BLaER1 (cell line): ENCODE data around the gene CHCHD5.

Source experiments
- H3K27ac ChIP-seq: shearing (Covaris generic); formaldehyde crosslinking; 2 replicates; pipeline ENCODE4 v1.8.1; 2022
- H3K27me3 ChIP-seq: shearing (Covaris generic); formaldehyde crosslinking; 2 replicates; pipeline ENCODE4 v1.8.1; 2022
- H3K36me3 ChIP-seq: shearing (Covaris generic); formaldehyde crosslinking; 2 replicates; pipeline ENCODE4 v1.8.1; 2022
- H3K4me1 ChIP-seq: shearing (Covaris generic); formaldehyde crosslinking; 2 replicates; pipeline ENCODE4 v1.8.1; 2022
- H3K4me2 ChIP-seq: shearing (Covaris generic); formaldehyde crosslinking; 2 replicates; pipeline ENCODE4 v1.8.1; 2022
- H3K4me3 ChIP-seq: shearing (Covaris generic); formaldehyde crosslinking; 2 replicates; pipeline ENCODE4 v1.8.1; 2022
- H3K9ac ChIP-seq: shearing (Covaris generic); formaldehyde crosslinking; 2 replicates; pipeline ENCODE4 v1.8.1; 2022
- H3K9me3 ChIP-seq: shearing (Covaris generic); formaldehyde crosslinking; 2 replicates; pipeline ENCODE4 v1.8.1; 2022
- H4K20me1 ChIP-seq: shearing (Covaris generic); formaldehyde crosslinking; 2 replicates; pipeline ENCODE4 v1.8.1; 2022
- Cebpa-rat ChIP-seq: shearing (Covaris generic); IDR thresholded peaks from 2 replicates; pipeline ENCODE4 v1.8.1; 2022

The CHCHD5 gene

GRCh38 chr2:112618383-112618782 is 34.0 kb downstream of the CHCHD5 start:
- Histone ChIP-seq H3K4me1 (0 out of 2 replicates have a peak, but pooled peaks cover 4% of the 10 kb centered on the region), H3K9ac (no peak overlapping the region)
- no peak for TF ChIP-seq Cebpa-rat

GRCh38 chr2:112621790-112622527 is 37.5 kb downstream of the CHCHD5 start:
- no peaks in the 10 kb centered on the region for H4K20me1 ChIP-seq
- H3K27me3 ChIP-seq = no peaks in the 10 kb centered on the region
- H3K36me3 ChIP-seq = no peaks in the 10 kb centered on the region
- H3K4me1 ChIP-seq = peaks cover 18% of the 10 kb centered on the region
- no peak for TF ChIP-seq Cebpa-rat
- H3K9me3 ChIP-seq = no peaks in the 10 kb centered on the region
- no peak overlapping the region for H3K9ac ChIP-seq
- no peak overlapping the region for H3K4me3 ChIP-seq
- H3K4me2 ChIP-seq = no peak overlapping the region
- no peak overlapping the region for H3K27ac ChIP-seq

More at GRCh38 chr2:112618383-112618782, 34.0 kb downstream of the CHCHD5 start:
- Histone ChIP-seq H3K36me3 (no peaks in the 10 kb centered on the region), H3K27ac (no peak overlapping the region), H3K27me3 (no peaks in the 10 kb centered on the region), H3K4me2 (no peak overlapping the region), H3K9me3 (no peaks in the 10 kb centered on the region), H3K4me3 (no peak overlapping the region), H4K20me1 (no peaks in the 10 kb centered on the region)

- no peak for TF ChIP-seq Cebpa-rat
- H3K4me1 ChIP-seq = peaks cover 24% of the 10 kb centered on the region
Observed at GRCh38 chr2:112622528-112622849, 38.1 kb downstream of the CHCHD5 start.

GRCh38 chr2:112623913-112624777 is 39.7 kb downstream of the CHCHD5 start:
- Histone ChIP-seq H3K9me3 (no peaks in the 10 kb centered on the region), H3K4me2 (no peak overlapping the region), H3K27ac (no peak overlapping the region), H3K27me3 (no peaks in the 10 kb centered on the region), H3K9ac (no peak overlapping the region), H4K20me1 (no peaks in the 10 kb centered on the region), H3K36me3 (no peaks in the 10 kb centered on the region), H3K4me3 (no peak overlapping the region), H3K4me1 (peaks cover 37% of the 10 kb centered on the region)
- no peak for TF ChIP-seq Cebpa-rat

More at GRCh38 chr2:112622528-112622849, 38.1 kb downstream of the CHCHD5 start:
- no peaks in the 10 kb centered on the region for H3K36me3 ChIP-seq
- no peaks in the 10 kb centered on the region for H3K27me3 ChIP-seq
- H4K20me1 ChIP-seq = no peaks in the 10 kb centered on the region
- H3K9me3 ChIP-seq = no peaks in the 10 kb centered on the region
- H3K27ac ChIP-seq = no peak overlapping the region
- H3K4me2 ChIP-seq = no peak overlapping the region
- H3K9ac ChIP-seq = no peak overlapping the region
- no peak overlapping the region for H3K4me3 ChIP-seq

- peak overlapping the region; percentile 78 for H3K27ac ChIP-seq
Observed at GRCh38 chr2:112625474-112626114, 41.2 kb downstream of the CHCHD5 start.

GRCh38 chr2:112626604-112627059 is 42.2 kb downstream of the CHCHD5 start:
- H3K4me3 ChIP-seq = peak overlapping the region; percentile 9; the same call in 1 of the 2 replicates
- H3K4me1 ChIP-seq = peaks cover 53% of the 10 kb centered on the region

More at GRCh38 chr2:112625474-112626114, 41.2 kb downstream of the CHCHD5 start:
- no peaks in the 10 kb centered on the region for H3K36me3 ChIP-seq
- no peaks in the 10 kb centered on the region for H3K9me3 ChIP-seq
- no peak overlapping the region for H3K4me3 ChIP-seq
- TF ChIP-seq Cebpa-rat = no peak
- H3K4me2 ChIP-seq = peak overlapping the region; percentile 76
- H3K27me3 ChIP-seq = no peaks in the 10 kb centered on the region
- H3K4me1 ChIP-seq = peaks cover 43% of the 10 kb centered on the region
- H3K9ac ChIP-seq = no peak overlapping the region
- no peaks in the 10 kb centered on the region for H4K20me1 ChIP-seq

GRCh38 chr2:112627060-112628040 is 42.9 kb downstream of the CHCHD5 start:
- Histone ChIP-seq H3K36me3 (no peaks in the 10 kb centered on the region), H4K20me1 (no peaks in the 10 kb centered on the region), H3K27me3 (no peaks in the 10 kb centered on the region), H3K4me1 (peaks cover 60% of the 10 kb centered on the region), H3K4me3 (0 out of 2 replicates have a peak overlapping the region, but pooled peaks have one; percentile 9), H3K27ac (peak overlapping the region; percentile 78), H3K9me3 (no peaks in the 10 kb centered on the region), H3K4me2 (peak overlapping the region; percentile 76), H3K9ac (peak overlapping the region; percentile 61; the same call in 1 of the 2 replicates)
- TF ChIP-seq Cebpa-rat = peak; percentile 84; the same call in 1 of the 2 replicates

More at GRCh38 chr2:112626604-112627059, 42.2 kb downstream of the CHCHD5 start:
- H3K27me3 ChIP-seq = no peaks in the 10 kb centered on the region
- peak overlapping the region; percentile 78 for H3K27ac ChIP-seq
- peak overlapping the region; percentile 61; the same call in 1 of the 2 replicates for H3K9ac ChIP-seq
- no peaks in the 10 kb centered on the region for H4K20me1 ChIP-seq
- H3K36me3 ChIP-seq = no peaks in the 10 kb centered on the region
- no peaks in the 10 kb centered on the region for H3K9me3 ChIP-seq
- peak overlapping the region; percentile 76 for H3K4me2 ChIP-seq
- no peak for TF ChIP-seq Cebpa-rat

- Histone ChIP-seq H3K9me3 (no peaks in the 10 kb centered on the region), H3K27ac (no peak overlapping the region), H3K4me1 (peaks cover 64% of the 10 kb centered on the region), H3K4me2 (no peak overlapping the region), H4K20me1 (no peaks in the 10 kb centered on the region), H3K27me3 (no peaks in the 10 kb centered on the region), H3K4me3 (no peak overlapping the region), H3K9ac (no peak overlapping the region), H3K36me3 (no peaks in the 10 kb centered on the region)
- TF ChIP-seq Cebpa-rat = no peak
Observed at GRCh38 chr2:112629224-112629623, 44.8 kb downstream of the CHCHD5 start.
